Measurements from ENCODE around the gene FAM13A. TPM values are rescaled to one million over a fixed set of nuclear protein-coding genes. Genes with fewer than 3 reads are reported as not detected.

The FAM13A gene
- polyA plus RNA-seq, 1 of the 3 experiments (the other 2 are of a cell fraction) = 0.67 TPM

GRCh38 chr4:88975958-88976774 is 80.8 kb downstream of the FAM13A start:
- POLR2A ChIA-PET = no interaction called here
- no peak for DNase-seq
- no peaks in the 10 kb centered on the region for H4K20me1 ChIP-seq (ENCODE audit: insufficient read depth)
- no peak overlapping the region for H3K4me2 ChIP-seq
- WGBS (ENCODE audit: low lambda C conversion rate) = 76% methylated on average over 6 of the region's 6 CpGs
- H3K4me3 ChIP-seq (ENCODE audit: low read depth in 2 of 2, low read length in 1 of 2) = no peak overlapping the region
- no peaks in the 10 kb centered on the region for H3K9me3 ChIP-seq
- H3K27me3 ChIP-seq (ENCODE audit: insufficient read depth) = no peaks in the 10 kb centered on the region
- H3K9ac ChIP-seq = no peak overlapping the region
- H2AFZ ChIP-seq (ENCODE audit: low read depth) = no peak overlapping the region
- H3F3A ChIP-seq (replicated peaks; ENCODE audit: insufficient read depth) = no peaks in the 10 kb centered on the region
- no peaks in the 10 kb centered on the region for H3K4me1 ChIP-seq (ENCODE audit: control insufficient read depth in 1 of 2, insufficient read depth in 2 of 2, low read depth in 1 of 2, low read length in 1 of 2)
- no peaks in the 10 kb centered on the region for H3K79me2 ChIP-seq (ENCODE audit: insufficient read depth)
- TF ChIP-seq, protein P1, sequence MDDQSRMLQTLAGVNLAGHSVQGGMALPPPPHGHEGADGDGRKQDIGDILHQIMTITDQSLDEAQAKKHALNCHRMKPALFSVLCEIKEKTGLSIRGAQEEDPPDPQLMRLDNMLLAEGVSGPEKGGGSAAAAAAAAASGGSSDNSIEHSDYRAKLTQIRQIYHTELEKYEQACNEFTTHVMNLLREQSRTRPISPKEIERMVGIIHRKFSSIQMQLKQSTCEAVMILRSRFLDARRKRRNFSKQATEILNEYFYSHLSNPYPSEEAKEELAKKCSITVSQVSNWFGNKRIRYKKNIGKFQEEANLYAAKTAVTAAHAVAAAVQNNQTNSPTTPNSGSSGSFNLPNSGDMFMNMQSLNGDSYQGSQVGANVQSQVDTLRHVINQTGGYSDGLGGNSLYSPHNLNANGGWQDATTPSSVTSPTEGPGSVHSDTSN (IDR thresholded peaks at IDR 0.05) = no peak
- TF ChIP-seq FOXM1 (IDR thresholded peaks at IDR 0.05; ENCODE audit: low read depth) (no peak), FOXJ3 (CRISPR knock-in tag; IDR thresholded peaks at IDR 0.05) (no peak), TAF1 (IDR thresholded peaks at IDR 0.05; ENCODE audit: borderline replicate concordance, low read depth, low read length) (no peak), RAD21 (IDR thresholded peaks at IDR 0.05; ENCODE audit: low read length) (no peak), ELF1 (IDR thresholded peaks at IDR 0.05) (no peak), EZH2phosphoT487 (IDR thresholded peaks at IDR 0.05; ENCODE audit: borderline replicate concordance, low read depth) (no peak), TEAD4 (IDR thresholded peaks at IDR 0.05; ENCODE audit: borderline replicate concordance, insufficient read depth) (no peak), TCF12 (IDR thresholded peaks at IDR 0.05) (no peak), USF2 (IDR thresholded peaks at IDR 0.05; ENCODE audit: borderline replicate concordance, low read depth, low read length) (no peak)
- CTCF ChIA-PET = no interaction called here
- H3K36me3 ChIP-seq (replicated peaks in 1 of 2; ENCODE audit: control insufficient read depth in 1 of 2, insufficient read depth in 2 of 2, low read length in 1 of 2) = no peaks in the 10 kb centered on the region
- H3K27ac ChIP-seq (ENCODE audit: low read depth in 2 of 2, low read length in 1 of 2) = no peak overlapping the region
- H3K9me2 ChIP-seq = no peaks in the 10 kb centered on the region

- Histone ChIP-seq H3K27ac (ENCODE audit: low read depth in 2 of 2, low read length in 1 of 2) (no peak overlapping the region), H3K79me2 (ENCODE audit: insufficient read depth) (no peaks in the 10 kb centered on the region), H2AFZ (ENCODE audit: low read depth) (no peak overlapping the region), H3K4me2 (no peak overlapping the region), H3K27me3 (ENCODE audit: insufficient read depth) (no peaks in the 10 kb centered on the region), H3K4me3 (ENCODE audit: low read depth in 2 of 2, low read length in 1 of 2) (no peak overlapping the region), H3K9ac (no peak overlapping the region), H3K9me3 (no peaks in the 10 kb centered on the region), H3K4me1 (ENCODE audit: control insufficient read depth in 1 of 2, insufficient read depth in 2 of 2, low read depth in 1 of 2, low read length in 1 of 2) (no peaks in the 10 kb centered on the region), H3K36me3 (replicated peaks in 1 of 2; ENCODE audit: control insufficient read depth in 1 of 2, insufficient read depth in 2 of 2, low read length in 1 of 2) (no peaks in the 10 kb centered on the region), H4K20me1 (ENCODE audit: insufficient read depth) (no peaks in the 10 kb centered on the region), H3K9me2 (no peaks in the 10 kb centered on the region), H3F3A (replicated peaks; ENCODE audit: insufficient read depth) (no peaks in the 10 kb centered on the region)
- no peak for DNase-seq
- ChIA-PET POLR2A (no interaction called here), CTCF (no interaction called here)
- 50% methylated on average over 1 of the region's 1 CpG for WGBS (ENCODE audit: low lambda C conversion rate)
- TF ChIP-seq USF2 (IDR thresholded peaks at IDR 0.05; ENCODE audit: borderline replicate concordance, low read depth, low read length) = no peak
- no peak for TF ChIP-seq EP300 (IDR thresholded peaks at IDR 0.05; ENCODE audit: borderline replicate concordance in 1 of 2, low read depth in 1 of 2, low read length in 1 of 2)
- TF ChIP-seq NFIC (IDR thresholded peaks at IDR 0.05; ENCODE audit: borderline replicate concordance) = no peak
- TF ChIP-seq GATA2 (CRISPR knock-in tag; IDR thresholded peaks at IDR 0.05) = no peak
These were observed 85.4 kb downstream of the FAM13A start for GRCh38 chr4:88971536-88971935.
